Astrocyte of the cerebellum (primary cell): ENCODE measurements around the gene CTBP1.

Source experiments
- DNase-seq: peaks from one replicate; pipeline ENCODE4 v3.0.0-alpha.2; 2011; ENCODE audit warnings: low read depth
- H3K4me3 ChIP-seq: 2 replicates; pipeline ENCODE4 v1.5.1; 2011; ENCODE audit warnings: mild to moderate bottlenecking, low read depth, low read length, moderate library complexity
- CTCF ChIP-seq: IDR thresholded peaks from 2 replicates; pipeline ENCODE4 v1.5.1; 2012; ENCODE audit warnings: low read length, low read depth, moderate library complexity, mild to moderate bottlenecking; ENCODE audit errors: missing control alignments
- in situ Hi-C: cut with HindIII; loops from 2 replicates; pipeline ENCODE4 v1.10.0; 2017; ENCODE audit warnings: low sequenced_read_pairs

Gene CTBP1

GRCh38 chr4:1208266-1208961 is 40.5 kb downstream of the CTBP1 start:
- no peak overlapping the region for H3K4me3 ChIP-seq
- DNase-seq: no peak
- TF ChIP-seq CTCF: no peak
- in situ Hi-C loops: no loop called here

- no peak for TF ChIP-seq CTCF
Observed at GRCh38 chr4:1207603-1208265, 41.2 kb downstream of the CTBP1 start.

DNA sequence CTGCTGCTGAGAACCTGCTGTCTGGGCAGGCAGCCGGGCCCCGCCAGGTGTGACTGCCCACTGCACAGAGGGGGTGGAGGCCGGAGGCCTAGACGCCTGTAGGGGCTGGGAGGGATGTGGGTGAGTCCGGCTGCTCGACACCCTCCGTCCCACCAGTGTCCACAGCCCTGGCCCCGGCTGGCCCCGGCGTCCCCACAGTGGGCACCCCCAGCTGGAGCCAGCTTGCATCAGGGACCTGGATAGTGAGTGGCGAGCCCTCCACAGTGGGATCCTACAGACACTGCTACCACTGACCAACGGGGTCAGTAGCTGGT is 41.8 kb downstream of the CTBP1 start:
- DNase-seq: no peak
- H3K4me3 ChIP-seq: no peak overlapping the region
- in situ Hi-C loops: no loop called here
- TF ChIP-seq CTCF: no peak

More at GRCh38 chr4:1207603-1208265, 41.2 kb downstream of the CTBP1 start:
- no peak overlapping the region for H3K4me3 ChIP-seq
- no peak for DNase-seq
- in situ Hi-C loops: no loop called here

GRCh38 chr4:1206299-1207156 is 42.4 kb downstream of the CTBP1 start:
- no peak overlapping the region for H3K4me3 ChIP-seq
- TF ChIP-seq CTCF: no peak
- no peak for DNase-seq
- in situ Hi-C loops: no loop called here

GRCh38 chr4:1205586-1206298 is 43.2 kb downstream of the CTBP1 start:
- no peak for DNase-seq
- no peak for TF ChIP-seq CTCF
- H3K4me3 ChIP-seq: no peak overlapping the region
- in situ Hi-C loops: no loop called here

DNA sequence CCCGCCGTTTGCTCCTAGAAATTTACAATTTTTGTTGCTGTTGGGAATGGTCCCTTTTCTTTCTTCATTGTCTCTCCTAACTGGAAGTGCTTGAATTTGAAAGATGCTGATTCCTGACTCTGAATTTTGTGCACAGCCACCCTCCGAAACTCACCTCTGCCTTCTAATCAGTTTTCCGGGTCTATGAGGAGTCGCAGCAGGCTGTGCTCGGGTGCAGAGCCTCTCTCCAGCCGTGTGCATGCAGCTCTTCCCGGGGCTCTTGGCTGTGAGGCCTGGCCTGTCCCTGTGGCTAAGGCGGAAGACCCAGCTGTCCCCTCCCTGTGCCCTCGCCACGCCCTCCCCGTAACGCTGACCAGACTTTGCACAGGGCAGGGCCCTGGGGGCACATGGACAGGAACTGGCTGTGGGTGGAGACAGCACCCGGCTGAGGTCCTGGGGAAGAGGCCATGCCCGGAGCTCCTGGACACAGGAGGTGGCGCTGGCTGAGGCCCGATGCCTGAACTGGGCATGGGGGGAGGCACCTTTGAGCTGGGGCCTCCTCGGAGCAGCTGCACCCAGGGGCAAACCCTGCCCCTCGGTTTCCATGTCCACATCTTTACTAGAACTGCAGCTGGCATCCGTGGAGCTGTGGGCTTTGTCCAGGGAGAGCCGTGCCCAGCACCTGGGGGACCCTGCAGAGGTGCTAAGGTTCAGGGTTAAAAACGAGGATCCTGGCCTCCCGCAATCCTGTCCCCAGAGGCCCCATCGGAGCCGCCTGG is 43.9 kb downstream of the CTBP1 start:
- in situ Hi-C loops: loop anchor here (5.0 kb wide), 2 partner anchors 37 to 53 kb away; no protein-coding TSS in a partner anchor
- no peak overlapping the region for H3K4me3 ChIP-seq
- TF ChIP-seq CTCF: no peak
- DNase-seq: no peak
